Kidney epithelial cell (primary cell): Measurements from ENCODE around the gene ERMAP. TPM values are rescaled to one million over a fixed set of nuclear protein-coding genes. Genes with fewer than 3 reads are reported as not detected.
A peak's percentile ranks its signal among the peaks of the same experiment; 100 is the strongest.

Experiments
- DNase-seq: peaks from one replicate; pipeline ENCODE4 v3.0.0-alpha.2; 2010; ENCODE audit warnings: low read depth
- H3K27me3 ChIP-seq: 2 replicates; pipeline ENCODE4 v1.6.0; 2011; ENCODE audit warnings: low read length; ENCODE audit not compliant: control insufficient read depth, insufficient read depth
- H3K36me3 ChIP-seq: 2 replicates; pipeline ENCODE4 v1.5.1; 2011; ENCODE audit warnings: low read length; ENCODE audit not compliant: control insufficient read depth, insufficient read depth
- H3K4me3 ChIP-seq: 2 replicates; pipeline ENCODE4 v1.5.1; 2011; ENCODE audit warnings: low read depth, mild to moderate bottlenecking, control low read depth, low read length
- total RNA-seq: library from RNA; depleted of rRNA; stranded (reverse); fragments of >200 nt; gene quantifications from 2 replicates; pipeline ENCODE4 v1.2.3, GENCODE V29; 2015
- TF ChIP-seq, protein P1 (sequence below): IDR thresholded peaks from 2 replicates; pipeline ENCODE4 v1.5.1; 2011; ENCODE audit warnings: mild to moderate bottlenecking, moderate library complexity, low read length, control low read depth, inconsistent platforms; ENCODE audit not compliant: insufficient read depth, poor library complexity, severe bottlenecking

The ERMAP gene
- total RNA-seq, 1 donor from 2014 or later = 8.9 TPM

GRCh38 chr1:42774928-42775526 is 41.9 kb upstream of the ERMAP start:
- no peak for DNase-seq
- H3K4me3 ChIP-seq = no peak overlapping the region
- TF ChIP-seq, protein P1, sequence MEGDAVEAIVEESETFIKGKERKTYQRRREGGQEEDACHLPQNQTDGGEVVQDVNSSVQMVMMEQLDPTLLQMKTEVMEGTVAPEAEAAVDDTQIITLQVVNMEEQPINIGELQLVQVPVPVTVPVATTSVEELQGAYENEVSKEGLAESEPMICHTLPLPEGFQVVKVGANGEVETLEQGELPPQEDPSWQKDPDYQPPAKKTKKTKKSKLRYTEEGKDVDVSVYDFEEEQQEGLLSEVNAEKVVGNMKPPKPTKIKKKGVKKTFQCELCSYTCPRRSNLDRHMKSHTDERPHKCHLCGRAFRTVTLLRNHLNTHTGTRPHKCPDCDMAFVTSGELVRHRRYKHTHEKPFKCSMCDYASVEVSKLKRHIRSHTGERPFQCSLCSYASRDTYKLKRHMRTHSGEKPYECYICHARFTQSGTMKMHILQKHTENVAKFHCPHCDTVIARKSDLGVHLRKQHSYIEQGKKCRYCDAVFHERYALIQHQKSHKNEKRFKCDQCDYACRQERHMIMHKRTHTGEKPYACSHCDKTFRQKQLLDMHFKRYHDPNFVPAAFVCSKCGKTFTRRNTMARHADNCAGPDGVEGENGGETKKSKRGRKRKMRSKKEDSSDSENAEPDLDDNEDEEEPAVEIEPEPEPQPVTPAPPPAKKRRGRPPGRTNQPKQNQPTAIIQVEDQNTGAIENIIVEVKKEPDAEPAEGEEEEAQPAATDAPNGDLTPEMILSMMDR = no peak
- peaks cover 4% of the 10 kb centered on the region for H3K36me3 ChIP-seq
- no peaks in the 10 kb centered on the region for H3K27me3 ChIP-seq

DNA sequence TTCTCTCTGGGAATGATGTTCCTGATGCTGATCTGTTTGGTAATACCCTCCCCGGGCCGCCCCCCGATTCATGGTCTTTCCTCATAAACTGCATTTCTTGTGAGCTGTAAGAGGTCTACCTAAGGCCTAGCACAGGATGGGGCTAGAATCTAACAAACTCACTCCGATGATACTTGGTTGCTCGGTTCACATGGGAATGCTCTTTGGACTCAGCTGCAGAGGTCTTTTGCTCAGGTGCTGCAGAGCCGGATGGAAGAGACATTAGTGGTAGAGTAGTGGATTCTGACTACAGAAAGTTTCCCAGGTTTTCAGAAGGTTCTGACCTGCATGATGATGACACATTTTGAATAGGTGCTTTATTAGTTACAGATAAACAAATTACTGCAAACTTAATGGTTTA is 40.4 kb upstream of the ERMAP start:
- DNase-seq = no peak
- Histone ChIP-seq H3K27me3 (no peaks in the 10 kb centered on the region), H3K36me3 (peaks cover 4% of the 10 kb centered on the region), H3K4me3 (no peak overlapping the region)
- TF ChIP-seq, protein P1 = no peak

DNA sequence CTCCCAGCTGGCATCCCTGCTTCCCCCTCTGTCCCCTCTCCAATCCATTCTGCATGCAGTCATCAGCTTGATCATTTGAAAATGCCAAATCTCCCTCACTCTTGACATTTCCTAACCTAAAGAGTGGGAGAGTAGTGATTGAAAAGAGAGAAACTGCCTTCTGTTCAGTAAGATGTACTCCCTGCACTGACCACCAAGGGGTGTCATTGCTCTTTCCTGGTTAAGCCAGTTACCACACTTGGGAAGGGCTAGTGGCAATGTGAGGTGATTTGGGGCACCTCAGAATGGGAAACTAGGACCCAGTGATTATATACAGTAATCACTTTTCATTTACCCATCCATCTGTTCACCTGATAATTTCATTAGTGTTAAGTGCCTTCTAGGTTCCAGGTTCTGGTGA is 39.1 kb upstream of the ERMAP start:
- no peak overlapping the region for H3K4me3 ChIP-seq
- peaks cover 4% of the 10 kb centered on the region for H3K36me3 ChIP-seq
- H3K27me3 ChIP-seq = no peaks in the 10 kb centered on the region
- DNase-seq = no peak
- TF ChIP-seq, protein P1 = peak; percentile 68

DNA sequence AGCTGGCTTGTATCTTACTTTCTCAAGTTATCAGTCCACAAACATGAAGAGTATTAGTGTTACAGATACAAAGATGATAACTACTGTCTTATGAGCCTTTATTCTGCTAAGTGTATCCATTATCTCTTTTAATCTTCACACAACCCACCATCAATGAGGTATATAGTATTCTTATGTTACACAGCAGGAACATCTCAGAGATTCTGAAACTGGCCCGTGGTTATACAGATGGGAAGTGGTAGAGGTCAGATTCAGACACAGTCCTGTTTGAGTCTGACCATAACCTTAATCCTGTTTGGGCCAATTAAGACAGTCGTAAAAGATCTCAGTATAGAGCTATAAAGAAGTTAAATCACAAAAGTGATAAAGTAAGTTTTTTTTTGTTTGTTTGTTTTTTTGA is 37.2 kb upstream of the ERMAP start:
- Histone ChIP-seq H3K27me3 (peaks cover 3% of the 10 kb centered on the region), H3K36me3 (peaks cover 4% of the 10 kb centered on the region), H3K4me3 (no peak overlapping the region)
- TF ChIP-seq, protein P1 = no peak
- DNase-seq = no peak

GRCh38 chr1:42780176-42780575 is 36.7 kb upstream of the ERMAP start:
- H3K4me3 ChIP-seq = no peak overlapping the region
- TF ChIP-seq, protein P1 = no peak
- DNase-seq = no peak
- peaks cover 8% of the 10 kb centered on the region for H3K27me3 ChIP-seq
- H3K36me3 ChIP-seq = peaks cover 2% of the 10 kb centered on the region

- Histone ChIP-seq H3K36me3 (no peaks in the 10 kb centered on the region), H3K4me3 (no peak overlapping the region), H3K27me3 (peaks cover 12% of the 10 kb centered on the region)
- DNase-seq = no peak
- TF ChIP-seq, protein P1 = no peak
Measured at GRCh38 chr1:42783092-42783491, 33.8 kb upstream of the ERMAP start.
